ENCODE results near the gene BPTF. TPM values are rescaled to one million over a fixed set of nuclear protein-coding genes. Genes with fewer than 3 reads are reported as not detected.

Gene BPTF
- total and polyA plus RNA-seq, 2 of the 13 experiments (the other 11 are each of a cell fraction or from before 2014, with no cell fraction given) = 43.5 to 66.1 TPM

DNA sequence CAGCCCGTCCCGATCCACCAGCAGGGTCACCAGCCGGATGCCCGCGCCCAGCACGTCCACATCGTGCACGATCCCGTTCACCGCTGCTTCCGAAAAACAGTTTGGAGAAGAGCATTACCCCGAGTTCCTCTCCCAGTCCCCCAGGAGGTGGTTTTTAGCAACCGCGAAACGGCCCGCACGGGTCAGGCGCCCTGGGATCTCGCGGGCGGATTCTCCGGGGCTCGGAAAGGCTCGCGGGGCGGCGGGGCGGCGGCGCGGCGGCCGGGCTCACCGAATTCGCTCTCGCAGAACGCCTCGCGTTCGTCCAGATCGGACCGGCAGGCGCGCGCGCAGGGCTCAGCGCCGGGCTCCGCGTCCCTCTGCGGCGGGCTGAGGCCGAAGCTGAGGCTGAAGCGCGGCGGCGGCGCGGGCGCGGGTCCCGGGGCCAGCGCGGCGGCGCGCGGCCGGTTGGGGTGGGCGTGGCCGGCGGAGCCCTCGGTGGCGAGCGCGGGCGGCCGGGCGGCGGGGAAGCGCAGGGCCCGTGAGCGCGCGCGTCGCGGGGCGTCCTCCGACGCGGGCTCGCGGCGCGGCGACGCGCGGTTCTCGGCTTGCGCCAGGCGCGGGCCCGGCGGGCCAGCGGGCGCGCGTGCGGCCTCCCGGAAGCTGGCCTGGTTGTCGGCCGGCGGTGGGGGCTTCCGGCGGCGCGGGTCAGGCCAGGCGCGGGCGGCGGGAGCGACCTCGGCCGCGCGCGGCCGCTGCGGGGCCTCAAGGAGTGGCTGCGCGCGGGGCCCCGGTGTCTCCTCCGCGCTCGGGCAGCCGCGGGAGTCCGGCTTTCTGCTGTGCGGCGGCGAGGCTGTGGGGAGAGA, 168.1 kb downstream of the BPTF start (continued):
- TF ChIP-seq ZNF75D (CRISPR knock-in tag; IDR thresholded peaks at IDR 0.05; ENCODE audit: borderline replicate concordance) (no peak), MAX (IDR thresholded peaks at IDR 0.05) (no peak; the same call in 1 of the 2 replicates), MAFK (conservative IDR thresholded peaks at IDR 0.05 in 1 of 2, IDR thresholded peaks at IDR 0.05 in 1 of 2; ENCODE audit: low read length in 2 of 2) (no peak), MEIS2 (CRISPR knock-in tag; IDR thresholded peaks at IDR 0.05) (no peak), FLYWCH1 (CRISPR knock-in tag; IDR thresholded peaks at IDR 0.05) (0 out of 2 replicates have a peak, but pooled peaks have one; percentile 42), ZNF747 (CRISPR knock-in tag; IDR thresholded peaks at IDR 0.05; ENCODE audit: borderline replicate concordance) (peak; percentile 53; the same call in 1 of the 2 replicates), ZNF513 (CRISPR knock-in tag; conservative IDR thresholded peaks at IDR 0.05) (no peak), SNRNP70 (IDR thresholded peaks at IDR 0.05; ENCODE audit: low read depth, low read length) (no peak), HNRNPH1 (optimal IDR thresholded peaks at IDR 0.05; ENCODE audit: low read depth, low read length) (no peak), SMC3 (IDR thresholded peaks at IDR 0.05; ENCODE audit: low read length) (no peak), KDM5A (IDR thresholded peaks at IDR 0.05; ENCODE audit: borderline replicate concordance, low read length) (peak; percentile 60; the same call in 1 of the 2 replicates), ZNF280B (CRISPR knock-in tag; IDR thresholded peaks at IDR 0.05; ENCODE audit: borderline replicate concordance) (peak; percentile 80; the same call in 1 of the 2 replicates), ZBTB7A (CRISPR knock-in tag; IDR thresholded peaks at IDR 0.05) (no peak), FOXJ3 (CRISPR knock-in tag; IDR thresholded peaks at IDR 0.05; ENCODE audit: borderline replicate concordance) (no peak), KLF11 (CRISPR knock-in tag; IDR thresholded peaks at IDR 0.05) (no peak), ZBTB25 (CRISPR knock-in tag; IDR thresholded peaks at IDR 0.05) (peak; percentile 64; the same call in 1 of the 2 replicates), HINFP (CRISPR knock-in tag; IDR thresholded peaks at IDR 0.05; ENCODE audit: low read depth) (no peak), ZNF350 (CRISPR knock-in tag; IDR thresholded peaks at IDR 0.05; ENCODE audit: borderline replicate concordance, low read depth) (no peak), STAT5B (CRISPR knock-in tag; IDR thresholded peaks at IDR 0.05) (no peak)
- TF ChIP-seq, protein P1, sequence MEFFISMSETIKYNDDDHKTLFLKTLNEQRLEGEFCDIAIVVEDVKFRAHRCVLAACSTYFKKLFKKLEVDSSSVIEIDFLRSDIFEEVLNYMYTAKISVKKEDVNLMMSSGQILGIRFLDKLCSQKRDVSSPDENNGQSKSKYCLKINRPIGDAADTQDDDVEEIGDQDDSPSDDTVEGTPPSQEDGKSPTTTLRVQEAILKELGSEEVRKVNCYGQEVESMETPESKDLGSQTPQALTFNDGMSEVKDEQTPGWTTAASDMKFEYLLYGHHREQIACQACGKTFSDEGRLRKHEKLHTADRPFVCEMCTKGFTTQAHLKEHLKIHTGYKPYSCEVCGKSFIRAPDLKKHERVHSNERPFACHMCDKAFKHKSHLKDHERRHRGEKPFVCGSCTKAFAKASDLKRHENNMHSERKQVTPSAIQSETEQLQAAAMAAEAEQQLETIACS (CRISPR knock-in tag; IDR thresholded peaks at IDR 0.05) = peak; percentile 93

Data from HepG2 (cell line).